K562 (cell line): ENCODE measurements around the gene OXSR1.

ENCODE experiments used
- CTCF ChIP-seq, 3 experiments: IDR thresholded peaks in 2 of 3; conservative IDR thresholded peaks in 1 of 3; 2 replicates each; pipeline ENCODE4 v1.5.1; 2011 to 2012; ENCODE audit warnings: low read length in 3 of 3, mild to moderate bottlenecking in 3 of 3, control low read depth in 2 of 3, improper control_type of control experiment in 1 of 3, inconsistent platforms in 1 of 3, low read depth in 1 of 3, mixed read lengths in 1 of 3, moderate library complexity in 1 of 3; ENCODE audit not compliant: insufficient read depth in 2 of 3
- EHMT2 ChIP-seq: fragments of 450-650 bp; IDR thresholded peaks from 2 replicates; pipeline ENCODE4 v1.6.1; 2018; ENCODE audit warnings: antibody characterized with exemption
- ETS2 ChIP-seq: IDR thresholded peaks from 2 replicates; pipeline ENCODE4 v1.6.1; 2016; ENCODE audit warnings: borderline replicate concordance, missing genetic modification characterization, mild to moderate bottlenecking, moderate library complexity, missing compliant biosample characterization; ENCODE audit not compliant: poor library complexity, severe bottlenecking

GRCh38 chr3:38221005-38221404 is 55.7 kb downstream of the OXSR1 start:
- TF ChIP-seq ETS2 (no peak), CTCF (IDR thresholded peaks at IDR 0.05 in 2 of 3, conservative IDR thresholded peaks at IDR 0.05 in 1 of 3; ENCODE audit: insufficient read depth in 2 of 3, low read depth in 1 of 3, low read length in 3 of 3) (no peak), EHMT2 (no peak)
